ENCODE data around the gene DNASE1L1. TPM values are rescaled to one million over a fixed set of nuclear protein-coding genes. Genes with fewer than 3 reads are reported as not detected.

Gene DNASE1L1
- total RNA-seq, 2 donors from 2014 or later = 9.6 to 16.1 TPM

DNA sequence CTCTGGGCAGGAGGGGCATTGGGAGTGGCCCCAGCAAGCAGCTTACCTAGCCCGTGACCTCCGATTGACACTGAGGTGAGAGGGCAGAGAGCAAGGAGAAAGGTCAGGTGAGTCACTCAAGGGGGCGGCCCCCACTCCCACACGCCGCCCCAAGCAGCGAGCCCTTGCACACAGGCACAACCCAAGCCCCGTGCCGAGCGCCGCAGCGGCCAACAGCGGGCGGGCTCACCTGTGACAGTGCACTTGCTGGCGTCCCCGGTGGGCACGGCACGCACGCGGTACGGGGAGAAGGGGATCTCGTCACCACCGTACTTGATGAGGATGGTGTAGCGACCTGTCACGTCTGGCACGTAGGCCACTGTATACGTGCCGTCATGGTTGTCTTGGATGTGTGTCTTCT, 51.8 kb downstream of the DNASE1L1 start:
- WGBS, 2 donors = 95% methylated on average over 16 of the region's 27 CpGs; no CpG with 5 or more reads in 1 of the 2 donors
- no peak overlapping the region for H3K4me3 ChIP-seq
- H3K36me3 ChIP-seq (replicated peaks in 1 of 2; ENCODE audit: insufficient read depth in 1 of 2, low read depth in 2 of 2) = peaks cover 0 to 2% of the 10 kb centered on the region in 2 donors
- no peaks in the 10 kb centered on the region for H3K27me3 ChIP-seq
- no peaks in the 10 kb centered on the region for H3K9me3 ChIP-seq
- DNase-seq (no peak), ATAC-seq (no peak)
- no peaks in the 10 kb centered on the region for H3K4me1 ChIP-seq
- no peak overlapping the region for H3K27ac ChIP-seq
- TF ChIP-seq CTCF (IDR thresholded peaks at IDR 0.05) = no peak
- intact Hi-C loops (cut with DNase I) = no loop called here

DNA sequence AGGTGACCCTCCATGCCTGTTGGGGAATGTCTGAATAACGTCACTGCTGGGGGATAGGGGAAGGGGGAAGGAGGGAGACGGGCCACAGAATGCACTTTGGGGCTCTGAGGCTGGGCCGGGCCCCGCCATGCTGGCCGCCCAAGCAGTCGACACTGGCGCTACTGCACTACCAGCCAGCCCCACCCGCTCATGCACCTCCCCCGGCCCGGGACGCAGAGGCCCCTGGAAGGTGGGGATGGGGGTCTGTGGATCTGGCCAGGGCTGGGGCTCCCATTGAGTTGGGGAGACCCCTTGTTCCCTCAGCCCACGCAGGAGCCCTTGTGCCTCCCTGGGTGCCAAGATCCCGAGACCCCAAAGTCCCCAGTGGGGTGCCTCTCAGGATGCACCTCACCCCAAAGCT, 52.5 kb downstream of the DNASE1L1 start:
- 79% methylated on average over 5 of the region's 13 CpGs; no CpG with 5 or more reads in 1 of the 2 donors for WGBS, 2 donors
- Histone ChIP-seq H3K36me3 (replicated peaks in 1 of 2; ENCODE audit: insufficient read depth in 1 of 2, low read depth in 2 of 2) (peaks cover 0 to 2% of the 10 kb centered on the region in 2 donors), H3K4me1 (no peaks in the 10 kb centered on the region), H3K4me3 (no peak overlapping the region), H3K27me3 (no peaks in the 10 kb centered on the region), H3K9me3 (no peaks in the 10 kb centered on the region), H3K27ac (no peak overlapping the region)
- DNase-seq (no peak), ATAC-seq (no peak)
- no peak for TF ChIP-seq POLR2A (IDR thresholded peaks at IDR 0.05)
- TF ChIP-seq CTCF (IDR thresholded peaks at IDR 0.05) = no peak
- intact Hi-C loops (cut with DNase I) = no loop called here

DNA sequence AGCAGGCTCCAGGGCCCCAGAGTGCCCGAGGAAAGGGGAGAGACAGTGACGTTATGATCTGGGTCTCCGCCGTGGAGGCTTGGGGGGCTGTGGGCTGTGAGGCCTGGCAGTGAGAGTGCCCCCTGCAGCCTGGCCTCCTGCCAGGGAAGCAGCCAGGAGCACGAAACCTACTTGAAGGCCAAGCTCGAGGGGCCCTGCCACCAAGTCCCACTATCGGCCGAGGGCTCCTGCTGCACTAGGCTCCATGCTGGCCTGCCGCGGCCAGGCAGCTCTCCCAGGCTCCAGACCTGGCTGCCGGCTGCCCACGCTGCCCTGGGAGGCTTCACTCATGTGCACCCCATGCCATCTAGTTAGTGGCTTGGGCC, 53.3 kb downstream of the DNASE1L1 start:
- Histone ChIP-seq H3K9me3 (no peaks in the 10 kb centered on the region), H3K27ac (no peak overlapping the region), H3K36me3 (replicated peaks in 1 of 2; ENCODE audit: insufficient read depth in 1 of 2, low read depth in 2 of 2) (peaks cover 0 to 2% of the 10 kb centered on the region in 2 donors), H3K27me3 (no peaks in the 10 kb centered on the region), H3K4me3 (no peak overlapping the region), H3K4me1 (no peaks in the 10 kb centered on the region)
- DNase-seq (no peak), ATAC-seq (no peak)
- TF ChIP-seq POLR2A (IDR thresholded peaks at IDR 0.05) = no peak
- TF ChIP-seq CTCF (IDR thresholded peaks at IDR 0.05) = no peak
- intact Hi-C loops (cut with DNase I) = no loop called here
- WGBS, 2 donors = 95% methylated on average over 6 of the region's 12 CpGs; no CpG with 5 or more reads in 1 of the 2 donors

- 82% methylated on average over 6 of the region's 30 CpGs; no CpG with 5 or more reads in 1 of the 2 donors for WGBS, 2 donors
- no peak for ATAC-seq
- DNase-seq = no peak
- Histone ChIP-seq H3K4me1 (no peaks in the 10 kb centered on the region), H3K27me3 (no peaks in the 10 kb centered on the region), H3K27ac (no peak overlapping the region), H3K4me3 (no peak overlapping the region), H3K9me3 (no peaks in the 10 kb centered on the region), H3K36me3 (replicated peaks in 1 of 2; ENCODE audit: insufficient read depth in 1 of 2, low read depth in 2 of 2) (peaks cover 0 to 2% of the 10 kb centered on the region in 2 donors)
- intact Hi-C loops (cut with DNase I) = no loop called here
- no peak for TF ChIP-seq CTCF (IDR thresholded peaks at IDR 0.05)
- TF ChIP-seq POLR2A (IDR thresholded peaks at IDR 0.05) = no peak
Measured at GRCh38 chrX:154355094-154355775, 53.8 kb downstream of the DNASE1L1 start.

- no peak for TF ChIP-seq POLR2A (IDR thresholded peaks at IDR 0.05)
- TF ChIP-seq CTCF (IDR thresholded peaks at IDR 0.05) = no peak
- H3K27me3 ChIP-seq = no peaks in the 10 kb centered on the region
- WGBS, 2 donors = 82% methylated on average over 6 of the region's 13 CpGs; no CpG with 5 or more reads in 1 of the 2 donors
- no peak for DNase-seq
- H3K4me3 ChIP-seq = no peak overlapping the region
- peaks cover 0 to 2% of the 10 kb centered on the region in 2 donors for H3K36me3 ChIP-seq (replicated peaks in 1 of 2; ENCODE audit: insufficient read depth in 1 of 2, low read depth in 2 of 2)
- ATAC-seq = no peak
- no peaks in the 10 kb centered on the region for H3K4me1 ChIP-seq
- no peak overlapping the region for H3K27ac ChIP-seq
- intact Hi-C loops (cut with DNase I) = no loop called here
- no peaks in the 10 kb centered on the region for H3K9me3 ChIP-seq
Measured at GRCh38 chrX:154354516-154354915, 54.5 kb downstream of the DNASE1L1 start.

Data from body of pancreas (tissue), 4 donors.